Natural killer cell (primary cell): ENCODE measurements around the gene TRPM1. TPM values are rescaled to one million over a fixed set of nuclear protein-coding genes. Genes with fewer than 3 reads are reported as not detected.

ENCODE experiments used
- ATAC-seq, 3 donors: fragments of 150-1000 bp in 2 of 3; fragments of 200-7000 bp in 1 of 3; cut with Tn5 transposase; 1 replicate in 1 of 3; 2 replicates in 2 of 3; pipeline ENCODE4 v1.10.0; 2021; ENCODE audit warnings: mild to moderate bottlenecking in 2 of 3, moderate library complexity in 2 of 3
- DNase-seq, 2 donors: peaks; one replicate each; pipeline versions ENCODE4 v3.0.0 to v3.0.0-alpha.2; 2013 to 2021; ENCODE audit warnings: mixed read lengths in 1 of 2
- H3K27ac ChIP-seq: one replicate; pipeline ENCODE4 v1.5.1; 2013; ENCODE audit warnings: mild to moderate bottlenecking, low read length
- H3K27me3 ChIP-seq: one replicate; pipeline ENCODE4 v1.6.1; 2013; ENCODE audit warnings: low read length; ENCODE audit not compliant: control insufficient read depth, insufficient read depth
- H3K36me3 ChIP-seq: one replicate; pipeline ENCODE4 v1.6.1; 2013; ENCODE audit warnings: low read length; ENCODE audit not compliant: control insufficient read depth, insufficient read depth
- H3K4me1 ChIP-seq: one replicate; pipeline ENCODE4 v1.6.1; 2013; ENCODE audit warnings: low read length; ENCODE audit not compliant: control insufficient read depth, insufficient read depth
- H3K4me3 ChIP-seq: one replicate; pipeline ENCODE4 v1.5.1; 2013; ENCODE audit warnings: low read length
- H3K9me3 ChIP-seq: one replicate; pipeline ENCODE4 v1.6.1; 2013; ENCODE audit warnings: low read length; ENCODE audit not compliant: control insufficient read depth, insufficient read depth
- H3K27ac Mint-ChIP-seq, 2 donors: one replicate each; pipeline ENCODE4 v1.8.0; 2022; ENCODE audit warnings: mild to moderate bottlenecking in 2 of 2, mixed read lengths in 2 of 2, moderate library complexity in 1 of 2
- H3K27me3 Mint-ChIP-seq, 2 donors: one replicate each; pipeline ENCODE4 v1.8.0; 2022; ENCODE audit warnings: low read depth in 2 of 2, mixed read lengths in 2 of 2
- H3K36me3 Mint-ChIP-seq: one replicate; pipeline ENCODE4 v1.8.0; 2022; ENCODE audit warnings: mixed read lengths
- H3K4me1 Mint-ChIP-seq, 2 donors: one replicate each; pipeline ENCODE4 v1.8.0; 2022; ENCODE audit warnings: mixed read lengths in 2 of 2
- H3K4me3 Mint-ChIP-seq: one replicate; pipeline ENCODE4 v1.8.0; 2022; ENCODE audit warnings: mild to moderate bottlenecking, moderate library complexity, mixed read lengths
- H3K9me3 Mint-ChIP-seq, 2 donors: one replicate each; pipeline ENCODE4 v1.8.0; 2022; ENCODE audit warnings: mixed read lengths in 2 of 2
- CTCF ChIP-seq: fragments of 200-600 bp; IDR thresholded peaks from one replicate; pipeline ENCODE4 v1.8.0; 2022; ENCODE audit warnings: antibody characterized with exemption
- WGBS: methylation state at CpG from one replicate; pipeline ENCODE4 v1.1.7; 2013; ENCODE audit warnings: missing lambda C conversion rate; ENCODE audit not compliant: insufficient coverage; 5-methylcytosine and 5-hydroxymethylcytosine counted together
- intact Hi-C: fragments of 100-400 bp; cut with micrococcal nuclease; formaldehyde crosslinking; loops from one replicate; pipeline ENCODE4 v1.14.2; 2022
- total RNA-seq, 4 donors: library from RNA; stranded (reverse); fragments of 120-200 nt in 1 of 4; gene quantifications; one replicate each; pipeline versions ENCODE4 v1.2.3 to v1.2.4, GENCODE V29; 2013 to 2022

TRPM1 gene
- total RNA-seq, 3 donors from 2014 or later (not counting 1 experiment from before 2014, with no cell fraction given): not detected

GRCh38 chr15:31060429-31061140 lies 40.9 kb downstream of the TRPM1 start:
- 91% methylated on average over 15 of the region's 15 CpGs for WGBS
- H3K36me3 Mint-ChIP-seq: no peaks in the 10 kb centered on the region
- no peak for TF ChIP-seq CTCF
- intact Hi-C loops: no loop called here
- peaks cover 0 to 2% of the 10 kb centered on the region in 2 donors for H3K9me3 Mint-ChIP-seq
- no peak overlapping the region for H3K27ac Mint-ChIP-seq
- ATAC-seq (no peak), DNase-seq (no peak)
- Histone ChIP-seq H3K27me3 (no peaks in the 10 kb centered on the region), H3K4me3 (no peak overlapping the region), H3K36me3 (no peaks in the 10 kb centered on the region), H3K9me3 (no peaks in the 10 kb centered on the region), H3K27ac (no peak overlapping the region), H3K4me1 (no peaks in the 10 kb centered on the region)
- H3K4me1 Mint-ChIP-seq: no peaks in the 10 kb centered on the region
- peaks cover 0 to 5% of the 10 kb centered on the region in 2 donors for H3K27me3 Mint-ChIP-seq
- no peak overlapping the region for H3K4me3 Mint-ChIP-seq

GRCh38 chr15:31058236-31058962 lies 43.1 kb downstream of the TRPM1 start:
- Mint-ChIP-seq H3K36me3 (no peaks in the 10 kb centered on the region), H3K4me3 (no peak overlapping the region), H3K27me3 (peaks cover 0 to 5% of the 10 kb centered on the region in 2 donors), H3K9me3 (peaks cover 0 to 2% of the 10 kb centered on the region in 2 donors), H3K4me1 (no peaks in the 10 kb centered on the region), H3K27ac (no peak overlapping the region)
- Histone ChIP-seq H3K4me3 (no peak overlapping the region), H3K27me3 (no peaks in the 10 kb centered on the region), H3K4me1 (no peaks in the 10 kb centered on the region), H3K9me3 (no peaks in the 10 kb centered on the region), H3K36me3 (no peaks in the 10 kb centered on the region), H3K27ac (no peak overlapping the region)
- WGBS: 96% methylated on average over 6 of the region's 6 CpGs
- TF ChIP-seq CTCF: no peak
- DNase-seq (no peak), ATAC-seq (no peak)
- intact Hi-C loops: no loop called here

- peaks cover 0 to 1% of the 10 kb centered on the region in 2 donors for H3K27me3 Mint-ChIP-seq
- Histone ChIP-seq H3K36me3 (no peaks in the 10 kb centered on the region), H3K27me3 (no peaks in the 10 kb centered on the region), H3K27ac (no peak overlapping the region), H3K9me3 (no peaks in the 10 kb centered on the region), H3K4me1 (peaks cover 26% of the 10 kb centered on the region), H3K4me3 (no peak overlapping the region)
- no peak for ATAC-seq
- no peak overlapping the region for H3K27ac Mint-ChIP-seq
- no peaks in the 10 kb centered on the region for H3K36me3 Mint-ChIP-seq
- DNase-seq: no peak
- no peak for TF ChIP-seq CTCF
- peaks cover 23% of the 10 kb centered on the region in 2 donors for H3K4me1 Mint-ChIP-seq
- WGBS: 46% methylated on average over 3 of the region's 3 CpGs
- intact Hi-C loops: no loop called here
- H3K4me3 Mint-ChIP-seq: no peak overlapping the region
- H3K9me3 Mint-ChIP-seq: no peaks in the 10 kb centered on the region
Observed at GRCh38 chr15:31051496-31052080, 49.9 kb downstream of the TRPM1 start.
